GM19328 (cell line): Measurements from ENCODE around the gene SETBP1.

Experiments
- ATAC-seq: cut with Tn5 transposase; IDR thresholded peaks from one replicate; pipeline ENCODE4 v1.9.1; 2021; ENCODE audit warnings: mild to moderate bottlenecking, moderate library complexity; ENCODE audit not compliant: unreplicated experiment

SETBP1 gene

GRCh38 chr18:44955825-44956224 is 275.1 kb downstream of the SETBP1 start:
- ATAC-seq = no peak

- no peak for ATAC-seq
Observed at GRCh38 chr18:44957025-44957424, 276.3 kb downstream of the SETBP1 start.

GRCh38 chr18:44957461-44957860 is 276.8 kb downstream of the SETBP1 start:
- no peak for ATAC-seq

DNA sequence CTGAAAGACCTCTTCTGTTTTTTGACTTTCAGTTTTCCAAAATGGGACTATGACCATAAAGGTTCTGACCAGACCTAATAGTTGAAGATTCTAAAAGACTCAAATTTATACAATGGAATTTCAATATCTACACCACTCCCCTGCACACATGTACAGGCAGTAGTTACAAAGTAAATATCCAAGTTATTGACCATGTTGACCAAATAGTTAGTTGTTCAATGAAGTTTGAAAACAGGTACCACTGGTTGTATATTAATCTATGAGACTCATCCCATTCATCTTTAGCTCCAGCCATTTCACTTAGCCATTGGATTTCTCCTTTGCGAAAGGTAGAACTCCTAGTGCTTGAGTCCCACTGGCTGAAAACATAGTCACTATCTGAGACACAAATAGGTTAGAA is 277.4 kb downstream of the SETBP1 start:
- ATAC-seq = no peak

DNA sequence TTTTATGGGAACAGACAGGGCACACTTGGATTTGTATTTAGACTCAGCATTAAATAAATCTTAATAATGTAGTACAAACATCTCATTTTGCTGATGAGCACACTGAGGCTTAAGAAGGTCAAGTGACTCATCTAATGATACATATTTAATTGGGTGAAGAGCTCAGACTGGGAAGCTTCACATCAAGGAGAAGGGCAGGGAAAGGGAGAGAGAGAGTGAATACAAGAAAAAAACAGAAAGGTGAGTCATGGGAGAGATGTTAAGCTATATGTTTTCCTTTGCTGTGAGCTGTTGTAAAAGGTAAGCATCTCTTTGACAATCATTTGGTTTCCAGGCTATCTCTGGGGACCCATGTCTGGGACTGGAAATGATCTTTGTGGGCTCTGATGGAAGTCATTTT is 277.8 kb downstream of the SETBP1 start:
- no peak for ATAC-seq

DNA sequence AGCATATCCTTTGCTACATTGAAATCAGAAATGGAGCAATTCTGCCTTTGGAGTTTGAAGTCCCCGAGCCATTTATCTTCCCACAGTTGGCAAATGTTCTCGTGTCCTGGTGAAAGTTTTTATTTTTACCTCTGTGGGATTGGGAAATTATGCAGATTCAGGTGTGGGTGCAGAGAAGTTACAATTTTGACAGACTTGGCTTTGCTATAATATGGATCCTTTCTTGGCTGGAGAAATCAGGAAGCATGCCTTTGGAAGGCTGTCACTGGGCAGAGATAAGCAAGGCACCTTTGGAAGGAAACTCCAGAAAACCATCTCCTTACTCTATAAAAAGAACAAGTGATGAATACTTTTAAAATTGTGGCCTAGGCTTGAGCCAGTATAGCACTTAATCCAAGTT is 278.3 kb downstream of the SETBP1 start:
- no peak for ATAC-seq

DNA sequence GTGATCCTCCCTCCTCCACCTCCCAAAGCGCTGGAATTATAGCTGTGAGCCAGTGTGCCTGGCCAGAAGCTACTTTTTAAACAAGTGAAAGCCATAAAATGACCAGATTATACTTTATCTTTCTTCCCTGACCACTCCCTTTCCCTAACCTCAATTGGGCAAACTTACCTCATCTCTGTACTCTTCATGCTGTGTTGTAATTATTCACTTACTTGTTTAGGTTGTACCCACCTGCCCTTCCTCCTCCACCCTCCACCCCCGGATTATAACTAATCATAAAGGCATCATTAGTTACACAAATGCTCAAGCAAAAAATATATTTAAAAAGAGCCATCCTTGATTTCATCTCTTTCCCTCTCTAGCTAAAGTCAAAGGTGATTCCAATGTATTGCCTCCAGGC is 279.9 kb downstream of the SETBP1 start:
- ATAC-seq = no peak

DNA sequence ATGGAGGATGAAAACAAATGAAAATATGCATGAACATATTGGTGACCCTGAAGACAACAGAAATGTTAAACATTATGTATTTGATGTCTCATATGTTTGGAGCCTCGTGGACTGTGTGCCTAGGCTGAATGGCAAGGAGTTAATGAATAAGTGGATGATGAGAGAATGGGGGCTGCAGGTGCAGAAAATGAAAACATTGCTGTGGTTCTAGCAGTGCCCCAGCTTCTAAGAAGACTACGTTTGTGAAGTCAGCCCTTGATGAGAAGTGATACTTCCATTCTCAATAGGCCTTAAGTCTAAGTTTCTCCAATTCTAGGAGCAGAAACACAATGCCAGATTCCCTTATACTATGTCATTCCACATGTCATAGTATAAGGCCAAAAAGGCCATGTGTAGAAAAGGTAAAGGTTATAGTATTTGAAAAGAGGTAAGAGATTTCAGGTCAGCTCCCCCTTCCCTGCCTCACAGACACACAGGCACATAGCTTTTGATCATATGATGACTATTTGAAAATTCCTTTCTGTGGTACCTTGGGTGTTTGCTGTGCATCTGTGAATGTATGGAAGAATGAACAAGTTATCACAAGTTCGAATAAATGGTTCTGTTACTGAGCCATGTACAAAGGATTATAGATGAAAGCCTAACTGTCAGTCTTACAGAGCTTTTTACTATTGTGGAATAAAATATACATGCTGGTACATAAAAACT is 280.8 kb downstream of the SETBP1 start:
- ATAC-seq = no peak

GRCh38 chr18:44967599-44967998 is 286.9 kb downstream of the SETBP1 start:
- no peak for ATAC-seq

- ATAC-seq = no peak
Observed at GRCh38 chr18:44968336-44968735, 287.6 kb downstream of the SETBP1 start.

DNA sequence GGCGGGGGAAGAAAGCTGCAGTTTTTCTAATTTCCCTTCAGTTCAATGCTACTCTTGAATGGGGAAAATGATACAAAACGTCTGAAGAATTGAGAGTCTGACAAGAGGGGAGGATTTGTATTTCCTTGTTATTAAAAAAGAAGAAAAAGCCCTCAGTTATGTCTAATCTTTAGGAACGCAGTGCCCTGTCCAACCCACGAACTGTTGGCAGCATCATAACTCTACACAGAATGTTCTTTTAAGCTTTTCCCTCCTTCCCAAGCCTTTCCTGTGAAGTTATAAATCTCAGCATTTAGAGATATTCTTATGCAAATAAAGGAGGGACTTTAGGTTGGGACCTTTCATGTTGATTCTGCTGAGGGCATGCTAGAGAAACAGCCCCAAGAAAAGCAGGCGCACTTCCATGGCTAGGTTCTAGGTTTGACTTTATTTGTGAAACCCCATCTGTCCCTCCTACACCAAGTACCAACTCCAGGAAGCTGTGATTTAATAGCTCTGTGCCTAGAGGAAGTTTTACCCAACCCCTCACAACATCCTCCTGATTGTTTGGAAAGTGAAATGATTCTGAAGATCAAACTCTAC is 288.6 kb downstream of the SETBP1 start:
- no peak for ATAC-seq

- no peak for ATAC-seq
Observed at GRCh38 chr18:44973282-44973681, 292.6 kb downstream of the SETBP1 start.

GRCh38 chr18:44974174-44974573 is 293.5 kb downstream of the SETBP1 start:
- ATAC-seq = no peak

DNA sequence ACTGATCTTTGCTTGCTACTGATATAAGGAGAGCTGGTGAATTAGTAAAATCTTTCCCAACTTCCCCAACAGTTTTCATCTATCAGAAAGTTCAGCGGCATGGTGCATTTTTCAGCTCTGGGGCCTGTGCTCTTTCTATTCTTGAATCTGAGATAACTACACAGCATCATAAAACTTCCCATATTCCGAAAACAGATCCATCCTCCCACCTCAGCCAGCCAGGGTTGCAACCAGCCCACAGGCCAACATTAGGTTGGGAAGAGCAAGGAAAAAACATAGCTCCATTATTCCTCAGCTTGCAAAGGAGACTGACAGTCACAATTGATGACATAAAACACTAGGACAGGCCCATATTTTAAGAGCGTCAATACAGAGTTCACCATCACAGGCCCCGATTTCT is 297.2 kb downstream of the SETBP1 start:
- no peak for ATAC-seq

GRCh38 chr18:44979748-44980147 is 299.1 kb downstream of the SETBP1 start:
- ATAC-seq = no peak

DNA sequence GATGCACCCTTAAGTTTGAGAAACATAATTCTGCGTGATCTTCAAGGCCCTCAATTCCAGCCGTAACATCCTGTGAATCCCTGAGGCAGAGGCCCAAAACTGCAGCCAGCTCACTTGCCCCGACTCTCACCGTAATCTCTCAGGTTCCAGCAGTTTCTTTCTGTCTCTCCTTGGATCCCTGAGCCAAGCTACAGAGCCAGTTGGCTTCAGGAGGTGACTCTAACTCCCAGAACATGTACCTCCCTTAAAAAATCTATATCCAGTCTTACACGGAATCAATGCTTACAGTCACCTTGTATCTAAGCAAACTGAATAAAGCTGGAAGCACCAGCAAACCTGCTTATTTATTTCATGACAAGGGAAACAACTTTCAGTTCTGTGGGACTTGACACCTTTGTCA is 300.4 kb downstream of the SETBP1 start:
- no peak for ATAC-seq

DNA sequence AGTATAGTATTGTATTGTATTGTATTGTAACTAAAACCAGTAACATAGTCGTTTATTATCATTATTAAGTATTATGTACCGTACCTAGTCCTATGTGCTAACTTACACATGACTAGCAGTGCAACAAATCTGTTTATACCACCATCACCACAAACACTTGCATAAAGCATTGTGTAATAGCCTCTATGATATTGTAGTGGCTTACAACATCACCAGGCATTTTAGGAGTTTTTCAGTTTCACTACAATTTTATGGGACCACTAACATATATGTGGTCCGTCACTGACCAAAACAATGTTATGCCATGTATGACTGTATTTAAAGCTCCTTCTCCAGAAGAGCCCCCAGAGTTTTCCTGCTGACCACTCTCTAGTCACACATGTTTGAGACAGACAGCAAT is 306.2 kb downstream of the SETBP1 start:
- ATAC-seq = no peak

DNA sequence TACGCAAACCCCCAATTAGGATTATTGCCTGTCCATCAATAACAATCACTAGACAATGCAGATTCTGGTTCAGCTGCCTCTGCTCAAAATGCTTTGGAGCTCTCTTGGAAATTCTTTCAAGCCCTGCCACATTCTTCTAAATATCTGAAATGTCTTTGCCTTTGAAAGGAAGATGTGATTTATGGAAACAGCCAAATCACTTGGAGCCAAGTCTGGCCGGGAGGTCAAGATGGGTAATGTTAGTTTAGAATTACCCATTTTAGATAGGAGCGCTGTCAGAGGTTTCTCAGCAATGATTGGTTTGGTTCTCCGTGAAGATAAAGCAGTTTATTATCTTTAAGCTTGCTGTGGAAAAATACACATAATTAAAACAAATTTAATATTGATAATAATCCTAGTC is 306.7 kb downstream of the SETBP1 start:
- no peak for ATAC-seq

DNA sequence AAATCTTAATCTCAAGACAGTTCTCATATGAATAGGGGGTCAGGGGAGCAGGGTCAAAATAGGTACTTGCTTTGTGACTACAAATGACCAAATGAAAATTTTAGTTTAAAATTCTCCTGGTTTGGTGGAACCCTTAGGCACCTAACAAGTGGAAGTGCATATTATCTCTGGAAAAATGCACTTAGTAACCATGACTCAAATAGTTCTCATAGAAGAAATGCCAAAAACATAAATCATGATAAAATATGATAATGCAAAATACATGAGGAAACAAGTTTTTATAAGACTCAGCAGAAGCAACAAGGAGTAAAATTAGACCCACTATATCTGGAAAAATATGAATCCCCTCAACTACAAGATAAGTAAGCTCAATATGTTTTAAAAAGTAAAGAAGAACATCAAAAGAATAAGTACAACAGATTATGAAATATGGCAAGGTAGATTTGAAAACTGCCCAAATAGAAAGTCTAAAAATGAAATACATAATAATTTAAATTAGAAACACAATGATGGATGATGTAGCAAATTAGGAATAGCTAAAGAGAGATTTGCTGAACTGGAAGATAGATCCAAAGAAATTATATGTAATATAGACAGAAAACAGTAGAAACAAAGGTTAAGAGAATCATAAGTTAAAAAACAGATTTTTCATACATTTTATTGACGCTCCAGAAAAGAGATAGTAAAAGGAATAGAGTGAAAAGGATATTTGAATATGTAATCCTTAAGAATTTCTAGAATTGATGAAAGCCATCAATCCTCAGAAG is 308.3 kb downstream of the SETBP1 start:
- no peak for ATAC-seq

DNA sequence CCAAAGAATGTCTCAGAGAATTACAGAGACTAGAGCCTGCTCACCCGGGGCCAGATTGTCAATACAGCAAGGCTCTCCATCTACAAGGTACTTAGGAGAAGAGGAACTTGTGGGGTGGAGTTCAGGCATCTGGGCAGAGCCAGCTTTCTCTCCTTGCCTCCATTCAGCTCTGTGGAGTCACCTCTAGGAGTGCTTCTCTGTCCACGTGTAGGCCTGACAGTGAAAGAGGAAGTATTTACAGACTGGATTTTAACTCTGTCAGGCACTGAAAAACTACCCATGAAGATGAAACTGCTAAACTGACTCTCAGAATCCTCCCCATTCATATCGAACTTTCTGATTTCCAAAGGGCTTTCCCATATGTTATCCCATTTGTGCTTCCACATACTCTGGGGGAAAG is 315.6 kb downstream of the SETBP1 start:
- no peak for ATAC-seq

DNA sequence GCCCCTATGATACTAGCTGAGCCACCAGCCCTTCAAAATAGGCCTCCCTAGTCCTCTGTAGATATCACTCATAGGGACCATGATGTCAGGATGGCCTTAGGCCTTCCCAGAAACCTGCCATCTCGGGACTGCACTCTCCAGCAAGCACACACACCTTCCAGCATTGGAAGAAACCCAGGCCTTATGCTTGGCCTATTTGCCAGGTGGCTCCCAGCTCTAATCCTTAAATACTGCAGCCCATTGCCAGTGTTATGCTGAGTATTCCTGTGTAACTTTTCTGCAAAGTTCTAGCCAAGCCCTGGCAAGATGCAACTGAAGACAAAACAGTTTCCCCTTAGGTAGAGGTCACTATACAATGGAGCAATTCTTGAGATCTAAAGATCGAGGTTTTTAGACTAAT is 316.5 kb downstream of the SETBP1 start:
- no peak for ATAC-seq

DNA sequence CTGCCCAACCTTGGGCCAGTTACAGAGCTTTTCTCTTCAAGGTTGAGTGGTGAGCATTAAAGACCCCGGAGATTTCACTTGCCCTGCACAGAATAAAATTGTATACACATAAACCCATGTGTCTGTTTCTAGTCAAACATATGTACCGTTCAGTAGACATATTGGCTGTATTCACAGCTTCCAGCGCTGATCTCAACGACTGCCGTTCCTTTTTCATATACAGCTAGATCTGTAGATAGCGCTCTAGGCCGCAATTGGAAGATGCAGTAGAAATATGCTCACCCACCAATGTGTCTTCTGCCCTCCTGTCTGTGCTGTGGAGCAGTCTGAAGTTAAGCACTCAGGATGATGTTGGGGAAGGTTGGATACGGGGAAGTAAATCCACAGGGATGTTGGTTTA is 317.7 kb downstream of the SETBP1 start:
- no peak for ATAC-seq
